Fibroblast of skin of left biceps (primary cell): ENCODE data around the gene CSTPP1.
"Not testable (repeated sequence)": the region's sequence is repeated elsewhere in the genome, so short reads cannot be mapped to it uniquely, and the experiment has no call there.

ENCODE experiments used
- DNase-seq, 2 experiments: peaks; one replicate each; pipeline ENCODE4 v3.0.0-alpha.2; 2013; ENCODE audit warnings: low read depth in 2 of 2

Gene CSTPP1

GRCh38 chr11:46953093-46953492 is 16.5 kb downstream of the CSTPP1 start:
- DNase-seq = no peak

GRCh38 chr11:46958777-46959176 is 22.2 kb downstream of the CSTPP1 start:
- no peak for DNase-seq

- no peak for DNase-seq
Measured at GRCh38 chr11:46961041-46961440, 24.5 kb downstream of the CSTPP1 start.

GRCh38 chr11:46961886-46962285 is 25.3 kb downstream of the CSTPP1 start:
- not testable (repeated sequence) for DNase-seq

GRCh38 chr11:46963844-46964243 is 27.3 kb downstream of the CSTPP1 start:
- DNase-seq = no peak

GRCh38 chr11:46966773-46967172 is 30.2 kb downstream of the CSTPP1 start:
- DNase-seq = no peak

GRCh38 chr11:46967962-46968361 is 31.4 kb downstream of the CSTPP1 start:
- DNase-seq = no peak

GRCh38 chr11:46969379-46969778 is 32.8 kb downstream of the CSTPP1 start:
- no peak for DNase-seq

- no peak for DNase-seq
Measured at GRCh38 chr11:46970913-46971625, 34.5 kb downstream of the CSTPP1 start.

- DNase-seq = no peak
Measured at GRCh38 chr11:46972343-46972742, 35.8 kb downstream of the CSTPP1 start.

GRCh38 chr11:46972821-46973220 is 36.3 kb downstream of the CSTPP1 start:
- DNase-seq = no peak

- no peak for DNase-seq
Measured at GRCh38 chr11:46976182-46976854, 39.8 kb downstream of the CSTPP1 start.

GRCh38 chr11:46977038-46977813 is 40.7 kb downstream of the CSTPP1 start:
- no peak for DNase-seq

- DNase-seq = no peak
Measured at GRCh38 chr11:46978005-46978491, 41.5 kb downstream of the CSTPP1 start.

GRCh38 chr11:46979358-46979757 is 42.8 kb downstream of the CSTPP1 start:
- DNase-seq = no peak

- DNase-seq = no peak
Measured at GRCh38 chr11:46981436-46981835, 44.9 kb downstream of the CSTPP1 start.

GRCh38 chr11:46982797-46983452 is 46.4 kb downstream of the CSTPP1 start:
- DNase-seq = no peak

GRCh38 chr11:46983598-46983997 is 47.0 kb downstream of the CSTPP1 start:
- no peak for DNase-seq

- DNase-seq = no peak
Measured at GRCh38 chr11:46984548-46984947, 48.0 kb downstream of the CSTPP1 start.

- no peak for DNase-seq
Measured at GRCh38 chr11:46984987-46985386, 48.4 kb downstream of the CSTPP1 start.

- DNase-seq = no peak
Measured at GRCh38 chr11:46987183-46987582, 50.6 kb downstream of the CSTPP1 start.
